Lower lobe of right lung (tissue), 2 donors: ENCODE results near the gene NFIA. TPM values are rescaled to one million over a fixed set of nuclear protein-coding genes. Genes with fewer than 3 reads are reported as not detected.

Experiments used
- ATAC-seq, 2 donors: fragments of 200-7000 bp; cut with Tn5 transposase; one replicate each; pipeline ENCODE4 v1.9.1; 2020 to 2022; ENCODE audit warnings: mild to moderate bottlenecking in 2 of 2, moderate library complexity in 2 of 2
- DNase-seq: peaks from one replicate; pipeline ENCODE4 v3.0.0-alpha.2; 2020
- H3K27ac ChIP-seq: fragments of 200-600 bp; one replicate; pipeline ENCODE4 v1.8.0; 2022
- H3K27me3 ChIP-seq: fragments of 200-600 bp; one replicate; pipeline ENCODE4 v1.8.0; 2022; ENCODE audit warnings: low read depth
- H3K36me3 ChIP-seq: fragments of 200-600 bp; one replicate; pipeline ENCODE4 v1.8.0; 2022; ENCODE audit warnings: mild to moderate bottlenecking
- H3K4me1 ChIP-seq: fragments of 200-600 bp; one replicate; pipeline ENCODE4 v1.8.0; 2022
- H3K4me3 ChIP-seq: fragments of 200-600 bp; one replicate; pipeline ENCODE4 v1.8.0; 2022; ENCODE audit warnings: mild to moderate bottlenecking
- H3K9me3 ChIP-seq: fragments of 200-600 bp; one replicate; pipeline ENCODE4 v1.8.0; 2022
- CTCF ChIP-seq: fragments of 200-600 bp; IDR thresholded peaks from one replicate; pipeline ENCODE4 v1.8.0; 2022; ENCODE audit warnings: antibody characterized with exemption, mild to moderate bottlenecking
- intact Hi-C: fragments of 100-400 bp; cut with DNase I; formaldehyde crosslinking; loops from one replicate; pipeline ENCODE4 v1.11.0; 2022
- total RNA-seq: library from RNA; stranded (reverse); fragmentation: NEBNext Ultra II Directional; extraction: Animal tissue kit (Norgen Biotek cat#: 25700); gene quantifications from one replicate; pipeline ENCODE4 v1.2.1, GENCODE V29; 2021
- donor health status: DM: no; HTN: yes; CAD: no; lungs with severe emphysema.

The NFIA gene
- total RNA-seq, 1 donor from 2014 or later = 70.0 TPM

GRCh38 chr1:61426254-61426653 lies 343.9 kb downstream of the NFIA start:
- H3K27me3 ChIP-seq = no peaks in the 10 kb centered on the region
- ATAC-seq = no peak
- H3K27ac ChIP-seq = no peak overlapping the region
- H3K4me1 ChIP-seq = no peaks in the 10 kb centered on the region
- H3K36me3 ChIP-seq = no peaks in the 10 kb centered on the region
- no peak for TF ChIP-seq CTCF
- intact Hi-C loops = no loop called here
- no peak for DNase-seq
- no peaks in the 10 kb centered on the region for H3K9me3 ChIP-seq
- H3K4me3 ChIP-seq = no peak overlapping the region

- intact Hi-C loops = no loop called here
- no peak for TF ChIP-seq CTCF
- Histone ChIP-seq H3K27me3 (no peaks in the 10 kb centered on the region), H3K27ac (no peak overlapping the region), H3K36me3 (no peaks in the 10 kb centered on the region), H3K4me3 (no peak overlapping the region), H3K9me3 (no peaks in the 10 kb centered on the region), H3K4me1 (no peaks in the 10 kb centered on the region)
- ATAC-seq (no peak), DNase-seq (no peak)
These were observed 344.5 kb downstream of the NFIA start for GRCh38 chr1:61426885-61427284.

- no peaks in the 10 kb centered on the region for H3K4me1 ChIP-seq
- no peak for TF ChIP-seq CTCF
- no peaks in the 10 kb centered on the region for H3K9me3 ChIP-seq
- H3K4me3 ChIP-seq = no peak overlapping the region
- H3K27ac ChIP-seq = no peak overlapping the region
- intact Hi-C loops = no loop called here
- DNase-seq (no peak), ATAC-seq (no peak)
- H3K36me3 ChIP-seq = no peaks in the 10 kb centered on the region
- H3K27me3 ChIP-seq = no peaks in the 10 kb centered on the region
These were observed 345.1 kb downstream of the NFIA start for GRCh38 chr1:61427510-61427909.

GRCh38 chr1:61428146-61428545 lies 345.8 kb downstream of the NFIA start:
- H3K4me3 ChIP-seq = no peak overlapping the region
- H3K9me3 ChIP-seq = no peaks in the 10 kb centered on the region
- intact Hi-C loops = no loop called here

GRCh38 chr1:61432616-61433388 lies 350.4 kb downstream of the NFIA start:
- DNase-seq (no peak), ATAC-seq (no peak)
- TF ChIP-seq CTCF = no peak
- Histone ChIP-seq H3K27me3 (no peaks in the 10 kb centered on the region), H3K4me3 (no peak overlapping the region), H3K9me3 (no peaks in the 10 kb centered on the region), H3K4me1 (no peaks in the 10 kb centered on the region), H3K27ac (no peak overlapping the region), H3K36me3 (no peaks in the 10 kb centered on the region)
- intact Hi-C loops = no loop called here

More at GRCh38 chr1:61428146-61428545, 345.8 kb downstream of the NFIA start:
- TF ChIP-seq CTCF = no peak
- Histone ChIP-seq H3K27me3 (no peaks in the 10 kb centered on the region), H3K36me3 (no peaks in the 10 kb centered on the region), H3K27ac (no peak overlapping the region), H3K4me1 (no peaks in the 10 kb centered on the region)
- no peak for DNase-seq
- no peak for ATAC-seq
